ENCODE measurements around the gene PPIF.
A peak's percentile ranks its signal among the peaks of the same experiment; 100 is the strongest.

The PPIF gene

GRCh38 chr10:79386637-79387465 lies 39.6 kb downstream of the PPIF start:
- no peak for DNase-seq (ENCODE audit: low spot score in 2 of 2)
- Mint-ChIP-seq H3K4me3 (no peak overlapping the region), H3K36me3 (no peaks in the 10 kb centered on the region)

GRCh38 chr10:79387466-79387973 lies 40.3 kb downstream of the PPIF start:
- ATAC-seq, result no peak
- no peaks in the 10 kb centered on the region for H3K4me1 Mint-ChIP-seq
- DNase-seq (ENCODE audit: low spot score in 2 of 2), result no peak
- no peaks in the 10 kb centered on the region for H3K9me3 Mint-ChIP-seq
- H3K27ac Mint-ChIP-seq, result no peak overlapping the region
- H3K36me3 Mint-ChIP-seq, result no peaks in the 10 kb centered on the region
- no peak overlapping the region for H3K4me3 Mint-ChIP-seq

More at GRCh38 chr10:79386637-79387465, 39.6 kb downstream of the PPIF start:
- Mint-ChIP-seq H3K9me3 (no peaks in the 10 kb centered on the region), H3K27ac (no peak overlapping the region), H3K4me1 (no peaks in the 10 kb centered on the region)
- peak; percentile 2 for ATAC-seq

GRCh38 chr10:79387974-79388850 lies 40.9 kb downstream of the PPIF start:
- Mint-ChIP-seq H3K4me3 (no peak overlapping the region), H3K4me1 (no peaks in the 10 kb centered on the region), H3K27ac (no peak overlapping the region), H3K9me3 (no peaks in the 10 kb centered on the region), H3K36me3 (no peaks in the 10 kb centered on the region)
- DNase-seq (ENCODE audit: low spot score in 2 of 2) (no peak), ATAC-seq (peak; percentile 76)

GRCh38 chr10:79390057-79390456 lies 42.8 kb downstream of the PPIF start:
- no peak for DNase-seq (ENCODE audit: low spot score in 2 of 2)
- Mint-ChIP-seq H3K4me3 (no peak overlapping the region), H3K36me3 (no peaks in the 10 kb centered on the region), H3K4me1 (no peaks in the 10 kb centered on the region), H3K27ac (no peak overlapping the region), H3K9me3 (no peaks in the 10 kb centered on the region)
- ATAC-seq, result no peak

DNA sequence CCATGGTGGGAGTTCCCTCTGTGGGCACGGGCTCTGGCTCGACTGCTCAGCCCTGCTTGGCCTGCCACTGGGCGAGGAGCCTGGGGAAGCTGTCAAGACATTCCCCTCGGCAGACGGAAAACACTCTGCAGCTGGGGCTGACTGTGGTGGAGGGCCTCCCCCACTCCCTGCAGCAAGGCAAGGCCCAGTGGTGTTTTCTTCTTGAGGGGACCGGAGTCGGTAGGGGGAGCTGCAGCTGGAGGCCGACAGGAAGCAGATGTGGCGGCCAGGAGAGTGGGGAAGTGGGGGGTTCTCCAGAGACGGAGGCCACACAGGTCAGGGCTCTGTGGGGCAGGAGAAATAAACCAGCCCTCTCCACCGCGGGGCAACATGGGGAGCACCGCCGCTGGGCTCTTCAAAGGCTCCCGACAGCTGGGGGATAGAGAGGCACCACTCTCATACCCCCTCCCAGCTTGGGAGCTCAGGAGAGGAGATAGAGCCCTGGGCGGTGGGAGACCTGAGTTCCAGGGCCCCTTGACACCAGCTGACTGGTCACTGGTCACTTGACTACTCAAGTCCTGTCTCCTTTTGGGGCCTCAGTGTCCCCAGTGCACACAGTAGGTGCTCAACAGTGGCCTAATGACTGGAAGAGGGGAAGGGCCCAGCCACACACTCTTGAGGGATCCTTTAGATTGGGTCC lies 43.4 kb downstream of the PPIF start:
- DNase-seq (ENCODE audit: low spot score in 2 of 2) (no peak), ATAC-seq (no peak)
- Mint-ChIP-seq H3K9me3 (no peaks in the 10 kb centered on the region), H3K27ac (peak overlapping the region; percentile 16), H3K36me3 (no peaks in the 10 kb centered on the region), H3K4me1 (no peaks in the 10 kb centered on the region), H3K4me3 (no peak overlapping the region)

GRCh38 chr10:79391231-79392019 lies 44.2 kb downstream of the PPIF start:
- ATAC-seq (no peak), DNase-seq (ENCODE audit: low spot score in 2 of 2) (no peak)
- Mint-ChIP-seq H3K4me3 (no peak overlapping the region), H3K4me1 (no peaks in the 10 kb centered on the region), H3K27ac (peak overlapping the region; percentile 16), H3K9me3 (no peaks in the 10 kb centered on the region), H3K36me3 (no peaks in the 10 kb centered on the region)

DNA sequence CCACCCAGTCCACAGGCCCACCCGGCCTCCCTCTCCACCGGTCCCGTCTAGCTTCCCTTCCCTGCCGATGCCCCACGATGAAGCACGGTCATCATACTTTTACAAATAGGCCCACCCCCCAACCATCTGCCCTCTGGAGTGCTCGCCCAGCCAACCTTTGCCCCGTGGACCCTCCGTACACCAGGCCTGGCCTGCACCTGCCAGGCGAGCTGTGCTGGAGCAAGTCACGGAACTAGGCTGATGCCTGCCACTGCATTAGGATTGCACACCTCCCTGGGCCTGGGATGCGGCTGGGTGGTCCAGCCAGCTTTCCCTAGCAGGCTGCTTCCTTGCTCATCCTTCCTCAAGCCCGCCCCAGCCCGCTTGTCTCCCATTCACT lies 44.7 kb downstream of the PPIF start:
- peak overlapping the region; percentile 0 for H3K27ac Mint-ChIP-seq
- no peaks in the 10 kb centered on the region for H3K36me3 Mint-ChIP-seq
- ATAC-seq, result no peak

GRCh38 chr10:79392506-79393176 lies 45.4 kb downstream of the PPIF start:
- DNase-seq (ENCODE audit: low spot score in 2 of 2), result no peak
- ATAC-seq, result no peak
- H3K4me3 Mint-ChIP-seq, result no peak overlapping the region
- H3K36me3 Mint-ChIP-seq, result no peaks in the 10 kb centered on the region
- no peaks in the 10 kb centered on the region for H3K9me3 Mint-ChIP-seq
- H3K27ac Mint-ChIP-seq, result peak overlapping the region; percentile 0
- H3K4me1 Mint-ChIP-seq, result no peaks in the 10 kb centered on the region

More for the DNA sequence above, 44.7 kb downstream of the PPIF start:
- no peak overlapping the region for H3K4me3 Mint-ChIP-seq
- H3K4me1 Mint-ChIP-seq, result no peaks in the 10 kb centered on the region
- no peaks in the 10 kb centered on the region for H3K9me3 Mint-ChIP-seq
- DNase-seq (ENCODE audit: low spot score in 2 of 2), result no peak

- ATAC-seq (no peak), DNase-seq (ENCODE audit: low spot score in 2 of 2) (no peak)
- Mint-ChIP-seq H3K4me3 (no peak overlapping the region), H3K27ac (no peak overlapping the region), H3K36me3 (no peaks in the 10 kb centered on the region), H3K9me3 (no peaks in the 10 kb centered on the region), H3K4me1 (no peaks in the 10 kb centered on the region)
Observed at GRCh38 chr10:79393221-79393923, 46.1 kb downstream of the PPIF start.

GRCh38 chr10:79393924-79394610 lies 46.8 kb downstream of the PPIF start:
- no peaks in the 10 kb centered on the region for H3K9me3 Mint-ChIP-seq
- H3K4me3 Mint-ChIP-seq, result no peak overlapping the region
- H3K36me3 Mint-ChIP-seq, result no peaks in the 10 kb centered on the region
- no peaks in the 10 kb centered on the region for H3K4me1 Mint-ChIP-seq
- H3K27ac Mint-ChIP-seq, result no peak overlapping the region
- DNase-seq (ENCODE audit: low spot score in 2 of 2), result no peak
- ATAC-seq, result no peak

- H3K36me3 Mint-ChIP-seq, result no peaks in the 10 kb centered on the region
- ATAC-seq, result no peak
- H3K4me3 Mint-ChIP-seq, result no peak overlapping the region
- no peak overlapping the region for H3K27ac Mint-ChIP-seq
- H3K4me1 Mint-ChIP-seq, result no peaks in the 10 kb centered on the region
- H3K9me3 Mint-ChIP-seq, result no peaks in the 10 kb centered on the region
- DNase-seq (ENCODE audit: low spot score in 2 of 2), result no peak
Observed at GRCh38 chr10:79394664-79395063, 47.4 kb downstream of the PPIF start.

- no peak for DNase-seq (ENCODE audit: low spot score in 2 of 2)
- ATAC-seq, result no peak
- H3K4me1 Mint-ChIP-seq, result no peaks in the 10 kb centered on the region
- H3K4me3 Mint-ChIP-seq, result no peak overlapping the region
- H3K36me3 Mint-ChIP-seq, result no peaks in the 10 kb centered on the region
- H3K9me3 Mint-ChIP-seq, result no peaks in the 10 kb centered on the region
- H3K27ac Mint-ChIP-seq, result no peak overlapping the region
Observed at GRCh38 chr10:79396520-79396919, 49.3 kb downstream of the PPIF start.

GRCh38 chr10:79397051-79397450 lies 49.8 kb downstream of the PPIF start:
- H3K27ac Mint-ChIP-seq, result no peak overlapping the region
- no peak for ATAC-seq
- DNase-seq (ENCODE audit: low spot score in 2 of 2), result no peak
- H3K4me3 Mint-ChIP-seq, result no peak overlapping the region
- H3K36me3 Mint-ChIP-seq, result no peaks in the 10 kb centered on the region
- H3K9me3 Mint-ChIP-seq, result no peaks in the 10 kb centered on the region
- H3K4me1 Mint-ChIP-seq, result no peaks in the 10 kb centered on the region

All from stimulated activated effector memory CD8-positive, alpha-beta T cell treated with anti-CD3 and anti-CD28 coated beads, Interleukin-12 subunit alpha, Interleukin-12 subunit beta, amount 100 ng/mL, for 72 hours (primary cell).